GM18499 (cell line): ENCODE results near the gene TYROBP.
"Not testable (repeated sequence)": the region's sequence is repeated elsewhere in the genome, so short reads cannot be mapped to it uniquely, and the experiment has no call there.

ENCODE experiments used
- ATAC-seq: cut with Tn5 transposase; IDR thresholded peaks from one replicate; pipeline ENCODE4 v1.9.1; 2021; ENCODE audit warnings: moderate number of reproducible peaks; ENCODE audit not compliant: insufficient read depth, unreplicated experiment

Gene TYROBP

GRCh38 chr19:35879068-35879467 is 29.0 kb downstream of the TYROBP start:
- no peak for ATAC-seq

GRCh38 chr19:35874392-35874930 is 33.6 kb downstream of the TYROBP start:
- ATAC-seq, result no peak

GRCh38 chr19:35872180-35872579 is 35.9 kb downstream of the TYROBP start:
- ATAC-seq, result no peak

- ATAC-seq, result no peak
Measured at GRCh38 chr19:35871611-35872010, 36.5 kb downstream of the TYROBP start.

GRCh38 chr19:35870798-35871197 is 37.3 kb downstream of the TYROBP start:
- ATAC-seq, result no peak

- ATAC-seq, result not testable (repeated sequence)
Measured at GRCh38 chr19:35870124-35870736, 37.9 kb downstream of the TYROBP start.

GRCh38 chr19:35869327-35870123 is 38.6 kb downstream of the TYROBP start:
- ATAC-seq, result no peak

- ATAC-seq, result no peak
Measured at GRCh38 chr19:35868823-35869326, 39.2 kb downstream of the TYROBP start.

- no peak for ATAC-seq
Measured at GRCh38 chr19:35868172-35868822, 39.8 kb downstream of the TYROBP start, which contains the start of gene APLP1. Gene APLP1 (plus strand): TSS chr19:35868574. CDS start chr19:35868637, 63 bp downstream.

- ATAC-seq, result no peak
Measured at GRCh38 chr19:35863018-35863417, 45.1 kb downstream of the TYROBP start.

GRCh38 chr19:35862528-35862927 is 45.6 kb downstream of the TYROBP start:
- ATAC-seq, result no peak

GRCh38 chr19:35861640-35862160 is 46.4 kb downstream of the TYROBP start:
- no peak for ATAC-seq

GRCh38 chr19:35860818-35861639 is 47.1 kb downstream of the TYROBP start:
- no peak for ATAC-seq

GRCh38 chr19:35860436-35860817 is 47.7 kb downstream of the TYROBP start:
- ATAC-seq, result no peak

- no peak for ATAC-seq
Measured at GRCh38 chr19:35859414-35859813, 48.7 kb downstream of the TYROBP start.

GRCh38 chr19:35858311-35858710 is 49.8 kb downstream of the TYROBP start:
- no peak for ATAC-seq

- ATAC-seq, result no peak
Measured at GRCh38 chr19:35856546-35857149, 51.4 kb downstream of the TYROBP start, which contains the start of gene KIRREL2. Gene KIRREL2 (plus strand): TSS chr19:35856911. CDS start chr19:35857120, 209 bp downstream.
